Measurements from ENCODE around the gene ACE. TPM values are rescaled to one million over a fixed set of nuclear protein-coding genes. Genes with fewer than 3 reads are reported as not detected.

ACE gene
- total RNA-seq, 1 experiment from 2014 or later = 9.1 TPM

- peaks cover 20% of the 10 kb centered on the region for H3K4me1 ChIP-seq (ENCODE audit: insufficient read depth, low read length)
- CTCF ChIA-PET = no interaction called here
- H3K27me3 ChIP-seq (ENCODE audit: low read length) = no peaks in the 10 kb centered on the region
- H3K4me3 ChIP-seq (ENCODE audit: low read length) = no peak overlapping the region
- no TSS peak for BruUV-seq (replicated peaks)
- no peak overlapping the region for H2AFZ ChIP-seq (ENCODE audit: low read length)
- H3K9ac ChIP-seq (ENCODE audit: low read length) = no peak overlapping the region
- POLR2A ChIA-PET (ENCODE audit: unreplicated experiment) = no interaction called here
- no peaks in the 10 kb centered on the region for H4K20me1 ChIP-seq (ENCODE audit: low read length)
- H3K4me2 ChIP-seq (ENCODE audit: low read length) = no peak overlapping the region
- H3K9me2 ChIP-seq (replicated peaks; ENCODE audit: low read length) = no peaks in the 10 kb centered on the region
- no peak for DNase-seq
- H3K79me2 ChIP-seq (ENCODE audit: low read length) = no peaks in the 10 kb centered on the region
- ATAC-seq = no peak
- no peak overlapping the region for H3K27ac ChIP-seq (ENCODE audit: low read length)
- no peak for TF ChIP-seq EZH2 (IDR thresholded peaks at IDR 0.05; ENCODE audit: low read length, unreplicated experiment)
- TF ChIP-seq CTCF (conservative IDR thresholded peaks at IDR 0.05; ENCODE audit: low read depth, low read length) = no peak
- no peak for TF ChIP-seq EZH2phosphoT487 (IDR thresholded peaks at IDR 0.05; ENCODE audit: borderline replicate concordance, low read length)
- intact Hi-C loops (cut with micrococcal nuclease) = no loop called here
- no peaks in the 10 kb centered on the region for H3K9me3 ChIP-seq (ENCODE audit: low read length)
- H3F3A ChIP-seq (ENCODE audit: low read length, unreplicated experiment) = no peaks in the 10 kb centered on the region
- no peaks in the 10 kb centered on the region for H3K36me3 ChIP-seq (ENCODE audit: low read depth, low read length)
Observed at GRCh38 chr17:63480826-63481487, 4.1 kb downstream of the ACE start.

GRCh38 chr17:63481488-63481870 is 4.6 kb downstream of the ACE start:
- no peak overlapping the region for H3K4me2 ChIP-seq (ENCODE audit: low read length)
- H3F3A ChIP-seq (ENCODE audit: low read length, unreplicated experiment) = no peaks in the 10 kb centered on the region
- peaks cover 20% of the 10 kb centered on the region for H3K4me1 ChIP-seq (ENCODE audit: insufficient read depth, low read length)
- ChIA-PET CTCF (no interaction called here), POLR2A (ENCODE audit: unreplicated experiment) (no interaction called here)
- H3K9me3 ChIP-seq (ENCODE audit: low read length) = no peaks in the 10 kb centered on the region
- H3K36me3 ChIP-seq (ENCODE audit: low read depth, low read length) = no peaks in the 10 kb centered on the region
- no peak for TF ChIP-seq EZH2 (IDR thresholded peaks at IDR 0.05; ENCODE audit: low read length, unreplicated experiment)
- DNase-seq (no peak), ATAC-seq (no peak)
- no peak overlapping the region for H3K27ac ChIP-seq (ENCODE audit: low read length)
- intact Hi-C loops (cut with micrococcal nuclease) = no loop called here
- H3K4me3 ChIP-seq (ENCODE audit: low read length) = no peak overlapping the region
- H3K9me2 ChIP-seq (replicated peaks; ENCODE audit: low read length) = no peaks in the 10 kb centered on the region
- H4K20me1 ChIP-seq (ENCODE audit: low read length) = no peaks in the 10 kb centered on the region
- no TSS peak for BruUV-seq (replicated peaks)
- no peaks in the 10 kb centered on the region for H3K27me3 ChIP-seq (ENCODE audit: low read length)
- H3K9ac ChIP-seq (ENCODE audit: low read length) = no peak overlapping the region
- H3K79me2 ChIP-seq (ENCODE audit: low read length) = no peaks in the 10 kb centered on the region
- no peak overlapping the region for H2AFZ ChIP-seq (ENCODE audit: low read length)

- Histone ChIP-seq H3K27ac (ENCODE audit: low read length) (no peak overlapping the region), H3K36me3 (ENCODE audit: low read depth, low read length) (no peaks in the 10 kb centered on the region), H3K27me3 (ENCODE audit: low read length) (no peaks in the 10 kb centered on the region), H3F3A (ENCODE audit: low read length, unreplicated experiment) (no peaks in the 10 kb centered on the region), H3K9ac (ENCODE audit: low read length) (no peak overlapping the region), H3K9me3 (ENCODE audit: low read length) (no peaks in the 10 kb centered on the region), H3K4me3 (ENCODE audit: low read length) (no peak overlapping the region), H3K4me2 (ENCODE audit: low read length) (no peak overlapping the region), H4K20me1 (ENCODE audit: low read length) (no peaks in the 10 kb centered on the region), H3K4me1 (ENCODE audit: insufficient read depth, low read length) (peaks cover 18% of the 10 kb centered on the region), H2AFZ (ENCODE audit: low read length) (no peak overlapping the region), H3K79me2 (ENCODE audit: low read length) (no peaks in the 10 kb centered on the region), H3K9me2 (replicated peaks; ENCODE audit: low read length) (no peaks in the 10 kb centered on the region)
- ChIA-PET CTCF (no interaction called here), POLR2A (ENCODE audit: unreplicated experiment) (no interaction called here)
- no TSS peak for BruUV-seq (replicated peaks)
- no peak for ATAC-seq
- no peak for DNase-seq
- intact Hi-C loops (cut with micrococcal nuclease) = no loop called here
- no peak for TF ChIP-seq EZH2phosphoT487 (IDR thresholded peaks at IDR 0.05; ENCODE audit: borderline replicate concordance, low read length)
- no peak for TF ChIP-seq EZH2 (IDR thresholded peaks at IDR 0.05; ENCODE audit: low read length, unreplicated experiment)
- no peak for TF ChIP-seq CTCF (conservative IDR thresholded peaks at IDR 0.05; ENCODE audit: low read depth, low read length)
Observed at GRCh38 chr17:63482509-63482908, 5.6 kb downstream of the ACE start.

Measured in PC-3 (cell line).